ENCODE data around the gene RAPGEF1.
A peak's percentile ranks its signal among the peaks of the same experiment; 100 is the strongest.
"Not testable (repeated sequence)": the region's sequence is repeated elsewhere in the genome, so short reads cannot be mapped to it uniquely, and the experiment has no call there.

RAPGEF1 gene

GRCh38 chr9:131657940-131658339, 81.9 kb downstream of the RAPGEF1 start:
- DNase-seq (ENCODE audit: low spot score) (no peak), ATAC-seq (ENCODE audit: low read depth) (peak; percentile 30)
- Histone ChIP-seq H3K4me3 (ENCODE audit: severe bottlenecking) (no peak overlapping the region), H3K27me3 (ENCODE audit: insufficient read depth, poor library complexity, severe bottlenecking) (no peaks in the 10 kb centered on the region), H3K4me1 (ENCODE audit: insufficient read depth, poor library complexity, severe bottlenecking) (peaks cover 19% of the 10 kb centered on the region), H3K36me3 (ENCODE audit: low read depth) (no peaks in the 10 kb centered on the region), H3K27ac (ENCODE audit: poor library complexity, severe bottlenecking) (peak overlapping the region; percentile 83), H3K9me3 (ENCODE audit: severe bottlenecking) (no peaks in the 10 kb centered on the region)
- TF ChIP-seq CTCF (IDR thresholded peaks at IDR 0.05; ENCODE audit: poor library complexity, severe bottlenecking): no peak

GRCh38 chr9:131657456-131657855, 82.4 kb downstream of the RAPGEF1 start:
- TF ChIP-seq CTCF (IDR thresholded peaks at IDR 0.05; ENCODE audit: poor library complexity, severe bottlenecking): no peak
- H3K36me3 ChIP-seq (ENCODE audit: low read depth): no peaks in the 10 kb centered on the region

GRCh38 chr9:131657037-131657377, 82.9 kb downstream of the RAPGEF1 start:
- DNase-seq (ENCODE audit: low spot score): no peak
- no peak overlapping the region for H3K4me3 ChIP-seq (ENCODE audit: severe bottlenecking)
- H3K36me3 ChIP-seq (ENCODE audit: low read depth): no peaks in the 10 kb centered on the region
- no peaks in the 10 kb centered on the region for H3K27me3 ChIP-seq (ENCODE audit: insufficient read depth, poor library complexity, severe bottlenecking)
- peak overlapping the region; percentile 83 for H3K27ac ChIP-seq (ENCODE audit: poor library complexity, severe bottlenecking)
- H3K9me3 ChIP-seq (ENCODE audit: severe bottlenecking): no peaks in the 10 kb centered on the region
- no peak for TF ChIP-seq CTCF (IDR thresholded peaks at IDR 0.05; ENCODE audit: poor library complexity, severe bottlenecking)
- ATAC-seq (ENCODE audit: low read depth): no peak
- peaks cover 23% of the 10 kb centered on the region for H3K4me1 ChIP-seq (ENCODE audit: insufficient read depth, poor library complexity, severe bottlenecking)

More at GRCh38 chr9:131657456-131657855, 82.4 kb downstream of the RAPGEF1 start:
- ATAC-seq (ENCODE audit: low read depth) (no peak), DNase-seq (ENCODE audit: low spot score) (no peak)
- Histone ChIP-seq H3K27me3 (ENCODE audit: insufficient read depth, poor library complexity, severe bottlenecking) (no peaks in the 10 kb centered on the region), H3K4me3 (ENCODE audit: severe bottlenecking) (no peak overlapping the region), H3K9me3 (ENCODE audit: severe bottlenecking) (no peaks in the 10 kb centered on the region), H3K4me1 (ENCODE audit: insufficient read depth, poor library complexity, severe bottlenecking) (peaks cover 19% of the 10 kb centered on the region), H3K27ac (ENCODE audit: poor library complexity, severe bottlenecking) (peak overlapping the region; percentile 83)

- no peak for ATAC-seq (ENCODE audit: low read depth)
- no peak for TF ChIP-seq CTCF (IDR thresholded peaks at IDR 0.05; ENCODE audit: poor library complexity, severe bottlenecking)
- no peak overlapping the region for H3K4me3 ChIP-seq (ENCODE audit: severe bottlenecking)
- H3K27ac ChIP-seq (ENCODE audit: poor library complexity, severe bottlenecking): no peak overlapping the region
- DNase-seq (ENCODE audit: low spot score): no peak
- no peaks in the 10 kb centered on the region for H3K27me3 ChIP-seq (ENCODE audit: insufficient read depth, poor library complexity, severe bottlenecking)
- no peaks in the 10 kb centered on the region for H3K36me3 ChIP-seq (ENCODE audit: low read depth)
- peaks cover 28% of the 10 kb centered on the region for H3K4me1 ChIP-seq (ENCODE audit: insufficient read depth, poor library complexity, severe bottlenecking)
- no peaks in the 10 kb centered on the region for H3K9me3 ChIP-seq (ENCODE audit: severe bottlenecking)
These were observed 83.4 kb downstream of the RAPGEF1 start for GRCh38 chr9:131656356-131657036.

GRCh38 chr9:131654369-131654768, 85.5 kb downstream of the RAPGEF1 start:
- H3K4me3 ChIP-seq (ENCODE audit: severe bottlenecking); DNase-seq (ENCODE audit: low spot score); H3K9me3 ChIP-seq (ENCODE audit: severe bottlenecking); H3K36me3 ChIP-seq (ENCODE audit: low read depth); H3K27ac ChIP-seq (ENCODE audit: poor library complexity, severe bottlenecking); H3K27me3 ChIP-seq (ENCODE audit: insufficient read depth, poor library complexity, severe bottlenecking); ATAC-seq (ENCODE audit: low read depth): not testable (repeated sequence)
- peaks cover 46% of the 10 kb centered on the region for H3K4me1 ChIP-seq (ENCODE audit: insufficient read depth, poor library complexity, severe bottlenecking)

All from RWPE2 (cell line).